Endometrial microvascular endothelial cells (primary cell): ENCODE results near the gene VTN. TPM values are rescaled to one million over a fixed set of nuclear protein-coding genes. Genes with fewer than 3 reads are reported as not detected.

ENCODE experiments used
- in situ Hi-C: cut with HindIII; loops from 2 replicates; pipeline ENCODE4 v1.10.0; 2017; ENCODE audit warnings: low sequenced_read_pairs, low pct_unique_long_range_greater_than_20kb; ENCODE audit errors: inconsistent ontology term
- total RNA-seq: library from RNA; depleted of rRNA; stranded (reverse); fragments of >200 nt; gene quantifications from one replicate; pipeline ENCODE4 v1.2.3, GENCODE V29; 2015; ENCODE audit errors: inconsistent ontology term

VTN gene
- total RNA-seq, 1 donor from 2014 or later: not detected

DNA sequence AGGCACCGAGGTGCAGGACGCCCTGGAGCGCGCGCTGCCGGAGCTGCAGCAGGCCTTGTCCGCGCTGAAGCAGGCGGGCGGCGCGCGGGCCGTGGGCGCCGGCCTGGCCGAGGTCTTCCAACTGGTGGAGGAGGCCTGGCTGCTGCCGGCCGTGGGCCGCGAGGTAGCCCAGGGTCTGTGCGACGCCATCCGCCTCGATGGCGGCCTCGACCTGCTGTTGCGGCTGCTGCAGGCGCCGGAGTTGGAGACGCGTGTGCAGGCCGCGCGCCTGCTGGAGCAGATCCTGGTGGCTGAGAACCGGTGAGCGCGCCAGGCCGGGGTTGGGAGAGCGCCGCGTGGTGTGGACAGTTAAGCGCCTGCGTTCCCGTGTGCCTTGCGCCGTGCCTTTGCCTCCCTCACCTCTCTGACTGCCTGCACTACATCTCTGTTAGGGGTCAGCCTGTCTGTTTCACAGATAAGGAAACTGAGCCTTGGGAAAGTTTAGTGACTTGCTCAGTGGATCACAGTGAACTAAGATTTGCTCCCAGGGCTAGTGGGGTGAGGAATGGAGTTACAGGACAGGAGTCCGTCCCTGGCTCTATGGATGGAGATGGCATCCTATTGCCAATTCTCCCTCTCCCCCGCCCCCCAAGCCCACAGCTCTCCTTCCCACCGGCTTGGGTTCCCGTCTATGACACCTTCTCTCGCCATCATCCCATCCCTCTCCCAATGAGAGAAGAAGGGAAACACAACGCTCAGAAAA is 2.3 kb upstream of the VTN start:
- in situ Hi-C loops: no loop called here

DNA sequence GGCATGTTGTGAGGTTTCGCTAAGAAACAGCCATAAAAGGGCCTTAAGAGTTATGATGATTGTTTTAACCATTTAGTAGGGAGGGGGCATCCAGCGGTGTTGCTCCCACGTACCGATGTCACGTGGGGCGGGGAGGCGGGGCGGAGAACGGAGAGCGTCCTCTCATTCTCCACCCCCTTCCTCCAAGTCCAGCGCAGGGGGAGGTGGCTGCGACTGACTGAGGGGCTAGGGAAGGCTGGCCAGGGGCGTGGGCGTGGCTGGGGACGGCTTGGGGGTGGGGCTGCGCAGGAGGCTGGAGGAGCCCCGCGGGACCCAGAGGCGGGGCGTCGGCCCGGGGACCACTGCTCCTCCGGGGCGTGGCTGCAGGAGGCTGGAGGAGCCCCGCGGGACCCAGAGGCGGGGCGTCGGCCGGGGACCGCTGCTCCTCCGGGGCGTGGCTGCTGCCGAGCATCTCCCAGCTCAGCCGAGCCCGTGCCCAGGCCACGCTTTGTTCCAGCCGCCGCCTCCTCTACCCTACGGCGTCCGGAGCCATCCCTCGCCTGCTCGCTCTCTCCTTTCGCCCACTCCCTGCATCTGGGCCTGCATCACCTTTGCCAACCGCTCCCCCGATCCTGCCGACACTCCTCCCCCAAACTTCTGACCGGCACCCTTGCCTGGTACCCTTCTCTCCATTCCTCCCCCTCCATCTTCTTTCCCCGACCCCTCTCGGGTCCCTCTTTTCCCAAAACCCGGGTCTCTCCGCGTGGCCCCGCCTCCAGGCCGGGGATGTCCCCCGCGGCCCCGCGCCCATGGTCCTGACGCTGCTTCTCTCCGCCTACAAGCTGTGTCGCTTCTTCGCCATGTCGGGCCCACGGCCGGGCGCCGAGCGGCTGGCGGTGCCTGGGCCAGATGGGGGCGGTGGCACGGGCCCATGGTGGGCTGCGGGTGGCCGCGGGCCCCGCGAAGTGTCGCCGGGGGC is 1.4 kb upstream of the VTN start, which contains the start of gene SARM1:
Gene SARM1, plus strand, starts transcription at position 450 of the 958 bp plus-strand sequence. Its CDS starts 339 bp downstream, at position 789.
- in situ Hi-C loops: no loop called here

DNA sequence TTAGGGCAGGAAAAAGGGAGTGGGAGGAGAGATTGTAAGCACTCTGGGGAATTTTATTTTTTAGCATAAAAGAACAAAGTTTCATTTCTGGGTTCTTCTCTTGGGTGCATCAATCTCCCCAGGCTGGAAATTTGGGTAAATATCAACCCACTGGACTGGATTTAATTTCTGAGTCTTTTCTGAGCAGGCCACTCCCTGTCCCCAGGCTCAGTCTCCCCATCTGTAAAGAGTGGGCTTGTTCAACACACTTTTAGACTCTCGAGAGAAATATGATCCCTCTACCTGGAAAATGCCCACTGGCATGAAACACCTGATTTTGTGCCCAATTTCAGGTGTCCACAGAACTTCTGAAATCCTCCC is 617 bp upstream of the VTN start:
- in situ Hi-C loops: no loop called here

DNA sequence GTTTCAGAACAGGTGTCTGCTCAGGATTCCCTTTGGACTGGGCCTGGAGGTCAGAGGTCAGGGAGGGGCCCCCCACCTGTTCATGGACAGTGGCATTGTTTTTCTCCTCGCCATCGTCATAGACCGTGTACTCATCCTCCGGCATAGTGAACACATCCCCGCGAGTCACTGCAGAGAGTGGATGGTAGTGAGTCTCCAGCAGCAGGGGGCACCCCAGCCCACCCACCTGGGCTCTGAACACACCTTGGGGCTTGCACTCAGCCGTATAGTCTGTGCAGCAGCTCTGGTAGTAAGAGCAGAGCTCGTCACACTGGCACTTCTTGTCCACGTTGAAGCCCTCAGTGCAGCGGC is 448 bp downstream of the VTN start:
- in situ Hi-C loops: no loop called here

DNA sequence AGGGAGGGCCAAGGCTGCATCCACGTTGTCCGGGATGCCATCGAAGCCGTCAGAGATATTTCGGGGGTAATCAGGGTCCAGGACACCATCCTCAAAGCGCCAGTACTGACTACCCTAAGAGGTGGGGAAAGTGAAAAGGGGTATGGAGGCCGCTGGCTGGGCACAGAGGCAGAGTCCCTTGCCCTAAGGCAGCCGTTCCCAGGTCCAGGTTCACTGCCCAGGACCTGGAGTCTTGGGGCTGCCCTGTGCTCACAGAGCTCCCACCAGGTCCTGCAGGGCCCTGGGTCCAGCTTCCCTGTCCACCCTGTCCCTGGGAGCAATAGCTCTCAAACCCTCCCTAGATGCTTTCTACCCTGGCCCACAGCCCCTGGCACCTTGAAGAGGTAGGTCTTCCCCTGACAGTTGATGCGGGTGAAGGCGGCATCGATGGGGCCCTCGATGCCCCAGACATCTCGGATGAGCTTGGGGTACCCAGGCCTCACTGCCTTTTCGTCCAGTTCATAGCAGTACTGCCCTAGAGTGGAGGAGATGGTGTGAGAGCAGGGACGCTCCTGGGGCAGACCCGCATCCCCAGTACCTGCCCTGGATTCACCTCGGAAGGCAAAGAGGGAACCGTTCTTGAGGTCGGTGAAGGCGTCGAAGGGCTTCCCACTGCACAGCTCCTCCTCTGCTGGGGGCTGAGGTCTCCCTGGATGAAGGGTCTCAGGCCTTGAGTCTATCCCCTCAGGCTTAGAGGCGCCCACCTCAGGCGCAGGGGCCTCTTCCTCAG is 1.0 kb downstream of the VTN start:
- in situ Hi-C loops: no loop called here

DNA sequence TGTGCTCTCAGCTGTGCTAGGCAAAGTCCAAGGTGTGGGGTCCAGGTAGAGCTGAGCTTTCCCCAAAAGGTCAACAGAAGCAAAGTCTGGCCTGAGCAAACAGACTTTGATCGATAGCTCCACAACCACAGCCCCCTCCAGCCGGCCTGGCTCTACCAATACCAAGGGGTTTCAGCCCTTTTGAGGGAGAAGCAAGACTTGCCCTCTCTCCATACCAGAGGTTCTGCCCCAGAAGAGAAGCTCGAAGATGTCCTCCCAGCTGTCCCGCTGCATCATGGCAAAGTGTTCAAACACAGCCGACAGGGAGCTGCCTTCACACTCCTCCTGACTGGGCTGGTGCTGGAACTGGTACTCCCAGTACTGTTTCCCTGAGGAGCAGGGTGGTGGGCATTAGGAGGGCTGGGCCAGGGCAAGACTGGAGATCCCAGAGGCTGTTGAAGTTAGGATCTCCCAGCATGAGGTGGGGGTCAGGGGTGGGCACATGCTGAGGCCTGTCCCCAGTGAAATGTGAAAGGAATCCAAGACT is 1.7 kb downstream of the VTN start:
- in situ Hi-C loops: no loop called here

DNA sequence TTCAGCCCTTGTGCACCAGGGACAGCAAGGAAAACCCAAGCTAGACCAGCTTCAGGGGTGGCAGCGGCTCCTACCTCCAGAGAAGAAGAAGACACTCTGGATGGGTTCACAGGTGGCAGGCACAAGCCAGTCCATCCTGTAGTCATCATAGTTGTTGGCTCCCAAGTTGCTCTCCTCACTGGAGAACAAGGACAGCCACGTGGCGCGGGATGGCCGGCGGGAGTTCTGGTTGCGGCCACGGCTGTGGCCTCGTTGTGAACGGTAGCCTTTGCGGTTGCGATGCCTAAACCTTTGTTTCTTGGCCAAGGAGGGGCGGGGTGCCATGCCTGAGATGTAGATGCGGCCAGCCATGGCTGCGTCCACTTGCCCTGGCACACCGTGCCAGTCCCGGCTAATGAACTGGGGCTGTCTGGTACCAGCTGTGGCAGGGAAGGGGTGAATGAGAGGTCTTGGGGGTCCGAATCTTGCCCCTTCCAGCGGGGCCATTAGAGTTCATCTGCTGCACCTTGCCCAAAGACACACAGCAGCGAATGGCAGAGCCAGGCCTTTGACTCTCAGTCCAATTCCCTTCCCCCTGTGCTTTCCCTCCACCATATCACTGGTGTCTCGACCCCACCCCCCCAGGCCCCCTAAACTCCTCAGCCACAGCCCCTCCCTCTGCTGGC is 2.3 kb downstream of the VTN start:
- in situ Hi-C loops: no loop called here

DNA sequence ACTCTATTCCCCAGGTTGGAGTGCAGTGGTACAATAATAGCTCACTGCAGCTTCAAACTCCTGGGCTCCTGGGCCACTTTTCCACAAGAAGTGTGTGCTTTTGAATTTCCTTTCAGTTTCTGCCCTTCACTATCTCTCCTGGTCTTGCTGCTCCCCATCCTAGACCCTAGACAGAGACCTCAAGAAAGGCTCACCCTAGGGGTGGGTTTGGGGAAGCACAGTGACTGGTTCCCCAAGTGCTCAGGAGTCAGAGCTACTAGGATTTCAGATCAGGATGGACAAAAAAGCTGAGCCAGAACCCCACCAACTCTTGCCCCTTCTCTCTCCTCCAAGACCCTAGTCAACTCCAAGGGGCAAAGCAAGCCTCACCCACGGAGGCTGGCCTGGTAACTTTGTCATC is 3.5 kb downstream of the VTN start:
- in situ Hi-C loops: no loop called here

DNA sequence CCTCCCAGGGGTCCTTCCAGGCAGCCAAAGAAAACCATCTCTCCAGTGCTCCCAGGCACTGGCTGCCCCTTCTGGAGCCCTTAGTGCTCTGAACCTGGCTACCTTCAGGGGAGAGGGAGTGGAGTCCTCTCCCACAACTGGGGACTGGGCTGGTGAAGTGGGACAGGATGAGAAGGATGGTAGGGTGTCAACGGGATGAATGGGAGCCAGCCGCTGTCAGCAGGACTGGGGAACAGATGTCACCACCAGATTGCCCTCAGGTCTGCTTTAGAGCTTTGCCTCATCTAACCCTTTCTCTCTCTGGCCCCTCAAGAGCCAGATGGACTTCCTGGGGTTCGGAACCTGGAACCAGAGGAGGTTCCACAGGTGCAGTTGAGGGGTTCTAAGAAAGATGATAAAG is 4.6 kb downstream of the VTN start:
- in situ Hi-C loops: no loop called here

DNA sequence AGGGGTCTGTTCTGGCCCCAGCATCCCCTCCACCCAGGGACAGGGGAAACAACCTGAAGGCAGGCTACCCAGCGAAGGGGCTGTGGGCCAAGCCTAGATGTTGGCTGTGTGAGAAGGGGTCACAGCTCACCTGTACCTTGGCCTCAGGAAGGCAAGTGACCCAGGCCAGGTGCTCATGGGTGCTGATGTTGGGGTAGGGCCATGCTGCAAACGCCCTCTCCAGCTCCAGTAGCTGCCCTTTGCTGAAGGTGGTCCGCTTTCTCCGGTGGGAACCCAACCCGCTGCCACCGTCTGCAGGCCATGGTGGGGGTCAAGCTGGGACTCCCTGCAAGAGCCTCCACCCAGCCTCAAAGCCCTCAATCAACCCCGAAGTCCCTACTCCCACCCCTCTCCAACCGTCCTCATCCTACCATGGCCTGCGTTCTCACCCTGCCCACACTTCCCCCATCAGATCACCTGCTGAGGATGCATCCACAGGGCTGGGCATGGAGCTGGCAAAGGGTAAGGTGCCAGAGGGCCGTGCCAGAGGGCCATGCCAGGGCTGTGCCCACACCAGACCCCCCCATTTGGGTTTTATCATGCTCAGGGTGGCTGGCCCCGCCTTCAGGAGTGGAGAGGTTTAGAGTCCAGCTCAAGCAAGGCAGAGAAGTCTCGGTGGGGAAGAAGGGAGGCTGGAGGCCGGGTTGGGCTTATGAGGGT is 5.3 kb downstream of the VTN start, which contains the start of gene SEBOX:
Gene SEBOX, minus strand, starts transcription at position 535 of the 699 bp plus-strand sequence. Its CDS starts 48 bp downstream, at position 487.
- in situ Hi-C loops: no loop called here

DNA sequence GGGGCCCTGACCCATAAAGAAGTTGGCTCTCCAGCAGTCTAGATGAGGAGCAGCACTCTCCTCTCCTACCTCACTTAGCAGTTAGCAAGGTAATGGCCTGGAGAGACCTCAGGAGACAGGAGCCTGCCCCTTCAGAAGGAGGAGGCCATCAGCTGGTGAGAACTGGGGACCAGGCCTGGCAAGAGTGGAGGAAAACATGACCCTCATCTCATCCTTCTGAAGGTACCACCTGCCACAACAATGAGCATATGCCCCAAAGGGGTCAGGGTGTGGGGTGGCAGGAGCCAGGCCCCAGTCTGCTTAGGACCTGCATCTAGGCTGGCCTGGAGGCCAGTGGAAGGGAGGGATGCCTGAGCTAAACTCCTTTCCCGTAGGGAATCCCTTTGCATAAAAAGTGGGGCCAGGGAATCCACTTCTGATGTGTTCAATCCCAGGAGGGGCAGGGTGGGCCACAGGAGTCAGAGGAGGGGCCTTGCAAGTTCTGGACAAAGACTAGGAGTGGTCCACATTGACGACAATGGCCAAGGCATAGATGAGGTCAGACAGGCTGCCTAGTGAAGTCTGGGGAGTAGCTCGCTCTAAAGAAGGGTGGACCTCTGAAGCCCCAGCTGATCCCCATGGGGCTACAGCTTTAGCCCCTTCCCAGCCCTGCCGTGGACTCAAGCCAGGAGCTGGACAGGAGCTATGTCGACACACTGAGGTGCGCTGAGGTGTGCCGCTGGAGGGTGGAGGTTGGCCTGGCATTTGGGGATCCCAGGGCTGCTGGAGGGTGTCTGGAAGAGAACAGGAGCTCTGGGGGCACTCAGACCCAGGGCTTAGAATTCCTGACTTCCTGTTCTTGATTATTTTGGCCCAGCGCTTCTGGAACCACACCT is 6.1 kb downstream of the VTN start:
- in situ Hi-C loops: no loop called here

DNA sequence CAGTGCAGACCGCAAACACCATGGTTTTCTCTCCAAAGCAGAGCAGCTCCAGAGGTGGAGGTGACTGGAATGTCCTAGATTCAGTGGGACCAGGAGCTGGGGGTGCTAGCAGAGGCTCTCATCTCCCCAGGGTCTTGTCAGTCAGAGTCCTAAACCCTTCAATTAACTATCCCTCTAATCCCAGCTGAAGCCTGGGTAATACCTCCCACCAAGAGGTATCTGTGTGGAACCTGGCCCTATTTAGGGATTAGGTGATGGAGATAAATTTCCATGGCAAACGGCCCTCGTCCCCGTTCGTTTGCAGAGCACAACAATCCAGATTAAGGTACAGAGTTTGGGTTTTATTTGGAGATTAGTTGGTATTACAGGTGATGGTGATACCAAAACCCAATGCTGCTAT is 6.9 kb downstream of the VTN start:
- in situ Hi-C loops: no loop called here

DNA sequence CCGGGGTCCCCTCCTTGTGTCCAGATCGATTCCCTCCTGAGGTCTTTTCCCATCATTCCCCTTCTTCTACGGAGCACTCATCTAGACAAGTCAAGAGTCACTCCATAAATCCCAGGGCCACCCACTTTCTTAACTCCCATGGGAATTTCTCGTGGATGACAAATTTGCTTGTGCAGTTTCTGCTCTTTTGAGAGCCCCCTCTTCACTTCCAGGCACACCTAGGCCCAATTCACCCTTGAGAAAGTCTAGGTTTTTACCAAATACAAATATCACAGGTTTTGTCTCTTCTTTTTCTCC is 12.3 kb downstream of the VTN start:
- in situ Hi-C loops: no loop called here

DNA sequence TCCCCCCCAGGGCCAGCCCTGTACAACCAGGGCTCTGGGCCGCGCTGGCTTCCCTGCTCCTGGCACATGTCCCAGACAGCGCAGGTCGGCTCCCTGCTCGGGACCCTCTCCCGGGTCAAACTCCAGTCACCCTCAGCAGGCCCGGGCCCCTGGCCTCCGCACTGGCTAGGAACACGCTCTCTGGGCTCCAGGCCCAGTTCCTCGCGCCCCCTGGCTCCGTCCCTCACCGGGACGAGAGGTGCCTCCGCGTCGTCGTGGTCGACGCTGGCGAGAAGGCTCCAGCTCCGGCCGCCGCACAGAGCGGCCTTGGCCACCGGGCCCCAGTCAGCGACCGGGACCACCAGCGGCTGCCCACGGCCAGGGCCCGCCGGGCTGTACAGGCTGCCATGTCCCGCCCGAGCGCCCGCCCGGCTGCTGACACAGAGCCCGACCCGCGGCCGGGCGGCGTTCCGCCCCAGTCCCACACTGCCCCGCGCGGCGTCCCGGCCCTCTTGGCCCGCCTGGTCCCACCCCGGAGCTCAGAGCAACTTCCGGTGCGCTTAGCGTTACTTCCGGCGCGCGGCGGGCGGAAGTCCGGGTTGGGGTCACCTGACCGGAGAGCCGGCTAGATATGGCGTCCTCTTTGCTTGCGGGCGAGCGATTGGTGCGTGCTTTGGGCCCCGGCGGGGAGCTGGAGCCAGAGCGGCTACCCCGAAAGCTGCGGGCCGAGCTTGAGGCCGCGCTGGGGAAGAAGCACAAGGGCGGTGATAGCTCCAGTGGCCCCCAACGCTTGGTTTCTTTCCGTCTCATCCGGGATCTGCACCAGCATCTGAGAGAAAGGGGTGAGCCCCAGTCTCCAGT is 12.8 kb downstream of the VTN start, which contains the start of gene POLDIP2:
Gene POLDIP2, minus strand, starts transcription at position 467 of the 840 bp plus-strand sequence. Its CDS starts 79 bp downstream, at position 388.
- in situ Hi-C loops: no loop called here

DNA sequence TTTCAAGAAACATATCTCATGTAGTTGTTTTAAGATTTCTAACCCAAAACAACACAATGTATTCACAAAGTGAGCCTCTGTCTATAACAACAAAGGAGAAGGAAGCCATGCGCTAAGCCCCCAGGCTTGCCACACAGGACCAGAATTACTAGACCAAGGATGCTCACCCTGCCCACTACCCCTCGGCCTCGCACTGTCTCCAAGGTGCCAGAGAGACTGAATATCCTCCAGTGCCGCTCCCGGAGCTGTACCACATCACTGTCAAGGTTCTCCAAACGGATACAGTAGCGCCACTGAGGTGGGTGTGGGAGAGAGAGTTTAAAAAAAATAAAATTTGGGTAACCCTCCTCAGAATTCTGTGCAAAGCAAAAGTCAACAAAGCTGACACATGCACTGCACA is 19.8 kb downstream of the VTN start:
- in situ Hi-C loops: no loop called here

DNA sequence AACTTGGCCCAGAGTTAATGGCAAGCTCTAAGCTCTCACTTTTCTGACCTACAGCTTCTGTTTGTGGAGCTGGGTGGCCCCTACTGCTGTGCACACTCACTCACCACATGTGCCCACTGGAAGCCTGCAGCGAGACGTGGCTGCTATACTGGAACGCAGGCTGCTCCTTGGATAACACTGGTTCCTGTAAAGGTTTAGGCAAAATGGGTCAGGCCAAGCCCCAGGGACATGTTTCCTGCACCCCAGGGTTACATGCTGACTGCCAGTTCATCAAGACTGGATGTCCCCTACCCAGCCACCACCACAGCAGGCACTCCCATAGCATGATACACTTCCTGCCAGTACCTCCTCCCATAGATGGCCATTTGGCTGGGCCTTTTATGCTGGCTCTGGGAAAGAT is 21.1 kb downstream of the VTN start:
- in situ Hi-C loops: no loop called here
